HG03565 (cell line): ENCODE measurements around the gene FCHSD2.
"Not testable (repeated sequence)": the region's sequence is repeated elsewhere in the genome, so short reads cannot be mapped to it uniquely, and the experiment has no call there.

Experiments used
- ATAC-seq: cut with Tn5 transposase; IDR thresholded peaks from one replicate; pipeline ENCODE4 v1.9.1; 2021; ENCODE audit warnings: mild to moderate bottlenecking, moderate library complexity; ENCODE audit not compliant: unreplicated experiment

The FCHSD2 gene

DNA sequence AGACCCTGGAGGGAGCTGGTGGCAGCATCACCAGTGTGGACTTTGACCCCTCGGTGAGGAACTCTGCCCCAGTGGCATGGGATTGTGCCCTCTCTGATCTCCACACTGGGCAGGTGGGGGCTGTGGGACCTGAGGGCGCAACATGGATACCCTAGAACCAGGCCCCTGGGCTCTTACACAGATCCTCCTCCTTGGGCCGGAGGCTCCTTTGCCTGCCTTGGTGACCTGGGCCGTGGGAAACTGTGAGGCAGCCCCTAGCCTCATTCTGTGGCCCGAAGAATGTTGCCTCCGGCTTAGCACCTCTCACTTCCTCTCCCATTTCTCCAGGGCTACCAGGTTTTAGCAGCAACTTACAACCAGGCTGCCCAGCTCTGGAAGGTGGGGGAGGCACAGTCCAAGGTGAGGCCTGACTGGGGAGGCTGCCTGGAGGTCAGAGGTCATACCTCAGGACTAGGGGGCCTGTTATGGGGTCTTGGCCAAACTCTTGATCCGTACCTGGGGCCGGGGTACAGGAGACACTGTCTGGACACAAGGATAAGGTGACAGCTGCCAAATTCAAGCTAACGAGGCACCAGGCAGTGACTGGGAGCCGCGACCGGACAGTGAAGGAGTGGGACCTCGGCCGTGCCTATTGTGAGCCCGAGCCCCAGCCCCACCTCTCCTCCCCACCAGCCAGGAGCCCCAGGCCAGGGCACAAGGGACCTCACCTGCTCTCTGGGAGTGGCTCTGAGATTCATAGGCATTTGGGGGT, 315.8 kb downstream of the FCHSD2 start:
- ATAC-seq, result no peak

GRCh38 chr11:72825661-72826060, 316.5 kb downstream of the FCHSD2 start:
- ATAC-seq, result no peak

DNA sequence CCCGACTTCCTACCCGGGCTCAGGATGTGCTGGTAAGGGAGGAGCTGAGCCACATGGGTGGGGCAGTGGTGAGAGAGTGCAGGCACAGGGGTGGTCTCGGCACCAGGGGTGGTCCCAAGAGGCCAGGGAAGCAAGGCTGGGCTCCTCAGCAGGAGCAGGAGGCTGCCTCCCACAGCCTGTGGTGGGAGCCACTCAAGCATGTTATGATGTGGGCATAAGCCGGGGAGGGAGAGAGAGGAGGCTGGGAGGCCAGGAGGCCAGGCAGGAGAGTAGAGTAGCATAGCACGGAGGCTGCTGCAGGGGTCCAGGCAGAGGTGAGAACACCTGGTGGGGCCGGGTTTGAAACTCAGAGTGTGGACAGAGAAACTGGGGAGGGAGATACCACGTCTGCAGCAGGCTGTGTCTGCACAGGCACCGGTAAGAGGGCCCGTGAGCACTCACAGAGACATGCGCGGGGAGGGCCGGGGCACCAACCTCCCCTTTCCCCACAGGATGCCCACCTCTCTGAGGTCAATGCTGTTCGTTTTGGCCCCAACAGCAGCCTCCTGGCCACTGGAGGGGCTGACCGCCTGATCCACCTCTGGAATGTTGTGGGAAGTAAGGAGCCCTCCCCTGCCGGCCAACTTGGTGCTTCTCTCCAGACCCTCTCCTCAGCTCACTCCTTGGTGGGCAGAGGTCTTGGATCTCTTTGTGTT, 317.2 kb downstream of the FCHSD2 start:
- ATAC-seq, result no peak

DNA sequence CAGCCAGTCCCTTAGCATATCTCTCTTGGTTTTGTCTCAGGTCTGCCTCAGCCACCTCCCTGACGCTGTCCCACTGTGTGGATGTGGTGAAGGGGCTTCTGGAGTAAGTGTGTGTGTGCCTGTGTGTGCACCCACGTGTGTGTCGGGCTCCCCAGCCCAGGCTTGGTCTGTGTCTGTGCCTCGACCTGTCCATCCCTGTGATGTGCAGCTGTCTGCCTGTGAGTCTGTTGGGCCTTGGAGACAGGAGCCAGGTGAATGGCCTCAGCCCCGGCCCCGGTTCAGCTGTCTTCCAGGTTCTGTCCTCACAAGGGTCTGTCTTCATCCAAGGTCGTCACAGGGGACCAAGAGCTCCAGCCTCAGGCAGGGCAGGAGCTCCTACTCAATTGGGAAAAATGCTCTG, 318.1 kb downstream of the FCHSD2 start:
- no peak for ATAC-seq

GRCh38 chr11:72823105-72823804, 318.9 kb downstream of the FCHSD2 start:
- ATAC-seq, result no peak

- ATAC-seq, result peak; percentile 53
Measured at GRCh38 chr11:72821920-72822799, 320.0 kb downstream of the FCHSD2 start.

- ATAC-seq, result no peak
Measured at GRCh38 chr11:72821221-72821919, 320.7 kb downstream of the FCHSD2 start.

DNA sequence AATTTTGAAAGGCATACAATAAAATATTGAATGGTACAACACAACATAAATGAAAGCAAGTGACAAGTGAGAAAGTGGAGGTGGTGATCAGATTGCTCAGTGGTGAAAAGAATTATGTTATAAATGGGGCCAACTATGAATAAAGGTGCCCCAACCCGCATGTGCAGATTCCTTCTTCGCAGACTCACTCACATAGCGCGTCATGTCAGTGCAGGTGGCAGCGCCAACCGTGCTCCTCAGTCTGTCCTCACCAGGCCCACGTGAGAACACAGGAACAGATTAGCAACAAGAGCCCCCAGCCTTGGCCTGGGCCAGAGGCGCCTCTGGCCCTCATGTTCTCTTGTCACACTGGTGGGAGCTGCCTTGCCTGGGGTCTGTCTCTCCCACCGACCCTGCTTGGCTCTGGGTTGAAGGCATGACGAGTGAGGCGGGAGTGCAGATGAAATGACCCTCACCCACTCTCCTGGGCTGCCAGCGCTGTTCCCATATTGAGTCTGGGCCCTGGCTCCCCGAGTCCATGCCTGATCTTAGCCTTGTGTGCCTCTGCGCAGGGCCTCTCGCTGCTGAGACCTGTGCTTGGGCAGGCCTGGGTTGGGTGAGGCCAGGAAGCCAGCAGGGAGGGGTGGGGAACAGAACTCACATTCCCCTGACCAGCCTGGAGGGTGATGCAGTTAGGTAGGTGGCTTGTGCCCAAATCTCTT, 321.5 kb downstream of the FCHSD2 start:
- ATAC-seq, result no peak

GRCh38 chr11:72818971-72819370, 323.1 kb downstream of the FCHSD2 start:
- ATAC-seq, result no peak

GRCh38 chr11:72817966-72818365, 324.2 kb downstream of the FCHSD2 start:
- ATAC-seq, result no peak

DNA sequence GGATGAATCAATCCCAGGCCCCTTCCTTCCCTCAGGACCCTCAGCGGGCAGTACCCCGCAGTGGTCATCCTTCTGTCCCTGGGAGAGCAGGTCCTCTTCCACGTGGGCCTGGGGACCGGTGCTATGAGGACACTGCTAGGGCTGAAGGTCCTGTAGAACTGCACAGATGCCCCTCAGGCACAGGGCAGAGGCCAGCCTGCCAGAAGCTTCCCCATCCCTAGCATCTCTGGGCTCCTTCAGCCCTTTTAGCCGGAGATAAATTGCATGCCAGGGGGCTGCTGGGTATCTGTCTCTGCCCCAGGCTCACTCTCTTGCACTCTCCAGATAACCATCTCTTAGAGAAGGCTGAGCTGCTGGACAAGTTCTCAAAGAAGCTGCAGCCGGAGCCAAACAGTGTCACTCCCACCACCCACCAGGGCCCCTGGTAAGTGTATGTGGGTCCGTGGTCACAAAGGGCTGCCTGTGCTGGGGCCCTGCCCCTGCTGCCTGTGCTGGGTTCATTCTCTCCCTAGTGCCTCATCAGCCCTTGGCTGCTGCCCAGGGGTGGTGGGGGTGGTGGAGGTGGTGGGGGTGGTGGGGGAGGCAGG, 325.6 kb downstream of the FCHSD2 start:
- ATAC-seq, result no peak

GRCh38 chr11:72815110-72815618, 327.0 kb downstream of the FCHSD2 start:
- ATAC-seq, result no peak

- ATAC-seq, result peak; percentile 40
Measured at GRCh38 chr11:72814286-72815109, 327.6 kb downstream of the FCHSD2 start, which contains the start of gene ATG16L2. Gene ATG16L2 (plus strand): TSS chr11:72814411. CDS start chr11:72814446, 35 bp downstream.

DNA sequence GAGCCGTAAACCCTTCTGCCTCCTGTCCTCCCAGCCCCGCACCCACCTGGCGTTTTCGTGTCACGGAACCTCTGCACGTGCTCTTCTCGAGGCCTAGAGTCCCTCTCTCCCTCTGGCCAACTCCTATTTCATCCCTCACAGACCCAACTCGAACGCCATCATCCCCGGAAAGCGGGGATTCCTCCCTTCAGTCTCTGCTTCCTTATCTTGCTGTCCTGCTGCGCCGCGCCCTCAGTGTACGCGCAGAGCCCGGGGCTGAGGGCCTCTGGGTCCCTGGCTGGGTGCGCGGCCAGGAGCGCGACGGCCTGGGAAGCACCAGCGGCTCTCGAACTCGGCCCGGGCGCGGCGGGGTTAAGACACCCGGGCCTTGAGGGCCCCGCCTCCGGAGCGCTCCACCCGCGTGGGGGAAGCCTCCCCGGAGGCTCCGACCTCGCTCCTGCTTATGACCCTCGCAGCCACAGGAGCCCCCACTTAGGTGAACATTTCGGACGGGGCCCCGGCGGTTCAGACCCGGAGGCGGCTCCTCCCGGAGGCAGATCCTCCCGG, 328.3 kb downstream of the FCHSD2 start:
- peak; percentile 34 for ATAC-seq

DNA sequence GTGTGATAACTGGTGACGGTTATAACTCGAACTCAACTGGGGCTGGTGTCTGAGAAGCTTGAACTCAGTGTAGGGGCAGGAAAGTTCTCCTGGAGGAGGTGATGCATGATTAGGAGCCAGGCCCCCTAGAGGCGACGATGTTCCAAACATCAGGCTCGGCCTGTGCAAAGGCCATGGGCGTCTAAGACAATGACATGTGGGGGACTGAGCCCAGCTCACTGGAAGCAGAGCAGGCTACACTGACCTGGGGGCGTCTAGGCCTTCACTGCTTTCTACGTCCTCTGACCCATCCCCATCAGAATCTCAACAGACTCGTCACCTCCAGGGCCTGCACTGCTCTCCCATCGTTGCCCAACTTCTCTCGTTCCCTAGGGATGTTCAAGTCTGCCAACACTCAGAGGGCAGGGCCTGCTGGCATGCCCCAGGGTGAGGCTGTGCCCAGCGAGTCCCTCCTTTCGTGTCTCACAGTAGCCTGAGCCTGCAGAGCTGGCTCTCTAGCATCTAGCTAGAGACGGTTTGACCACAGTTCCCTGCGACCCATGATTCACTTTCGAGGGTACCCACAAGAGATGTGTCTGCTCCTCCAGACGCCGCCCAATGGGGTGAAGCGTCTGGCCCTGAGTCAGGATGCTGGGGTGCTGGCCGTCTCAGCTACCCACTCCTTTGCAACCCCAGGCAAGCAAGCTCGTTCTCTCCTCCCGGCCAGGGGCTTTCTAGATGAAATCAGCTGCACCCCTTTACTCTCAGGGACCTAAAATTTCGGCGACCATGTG, 329.0 kb downstream of the FCHSD2 start:
- ATAC-seq, result peak; percentile 22

GRCh38 chr11:72812604-72812966, 329.5 kb downstream of the FCHSD2 start:
- no peak for ATAC-seq

DNA sequence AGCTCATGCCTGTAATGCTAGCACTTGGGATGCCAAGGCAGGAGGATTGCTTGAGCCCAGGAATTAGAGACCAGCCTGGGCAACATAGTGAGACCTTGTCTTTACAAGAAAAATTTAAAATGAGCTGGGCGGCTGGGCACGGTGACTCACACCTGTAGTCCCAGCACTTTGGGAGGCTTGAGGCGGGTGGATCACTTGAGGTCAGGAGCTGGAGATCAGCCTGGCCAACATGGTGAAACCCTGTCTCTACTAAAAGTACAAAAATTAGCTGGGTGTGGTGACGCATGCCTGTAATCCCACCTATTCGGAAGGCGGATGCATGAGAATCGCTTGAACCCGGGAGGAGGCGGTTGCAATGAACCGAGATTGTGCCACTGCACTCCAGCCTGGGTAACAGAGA, 330.4 kb downstream of the FCHSD2 start:
- not testable (repeated sequence) for ATAC-seq
